Activated CD8-positive, alpha-beta T cell treated with anti-CD3 and anti-CD28 coated beads, Interleukin-2, amount 10 ng/mL, durations not matched to agents 7 days and 5 days (primary cell): ENCODE data around the gene PCIF1. TPM values are rescaled to one million over a fixed set of nuclear protein-coding genes. Genes with fewer than 3 reads are reported as not detected.

Experiments
- ATAC-seq: fragments of 150-1000 bp; cut with Tn5 transposase; one replicate; pipeline ENCODE4 v1.10.0; 2021; ENCODE audit warnings: moderate library complexity
- CTCF ChIA-PET: fragments of 350-600 bp; sonication (Branson Sonifier 250); formaldehyde crosslinking; loops from one replicate; lab custom pipeline; 2021; ENCODE audit warnings: antibody characterized with exemption; lab: Charles Lee
- POLR2A ChIA-PET: fragments of 350-600 bp; sonication (Branson Sonifier 250); formaldehyde crosslinking; loops from one replicate; lab custom pipeline; 2021; ENCODE audit warnings: antibody characterized with exemption; lab: Charles Lee
- DNase-seq: peaks from one replicate; pipeline ENCODE4 v3.0.0-alpha.2; 2020
- H3K27ac Mint-ChIP-seq: one replicate; pipeline ENCODE4 v1.8.0; 2021; ENCODE audit warnings: mild to moderate bottlenecking, mixed read lengths
- H3K27me3 Mint-ChIP-seq: one replicate; pipeline ENCODE4 v1.8.0; 2021; ENCODE audit warnings: low read depth, mixed read lengths
- H3K36me3 Mint-ChIP-seq: one replicate; pipeline ENCODE4 v1.8.0; 2021; ENCODE audit warnings: low read depth, mixed read lengths
- H3K4me1 Mint-ChIP-seq: one replicate; pipeline ENCODE4 v1.8.0; 2021; ENCODE audit warnings: low read depth, mixed read lengths
- H3K4me3 Mint-ChIP-seq: one replicate; pipeline ENCODE4 v1.8.0; 2021; ENCODE audit warnings: mild to moderate bottlenecking, mixed read lengths
- H3K9me3 Mint-ChIP-seq: one replicate; pipeline ENCODE4 v1.8.0; 2022; ENCODE audit warnings: mixed read lengths; ENCODE audit not compliant: insufficient read depth
- total RNA-seq, 2 experiments: library from RNA; stranded (reverse); gene quantifications; one replicate each; pipeline ENCODE4 v1.2.3, GENCODE V29; 2021

The PCIF1 gene
- total RNA-seq, 2 experiments from 2014 or later, result 40.3 to 41.2 TPM

- POLR2A ChIA-PET, result interaction anchor here (0.6 to 1.1 kb wide), 2 partner anchors 9 to 131 kb away, joined by 3 to 4 read pairs; no protein-coding TSS in a partner anchor
- H3K36me3 Mint-ChIP-seq, result peaks cover 56% of the 10 kb centered on the region
These were observed 9.9 kb downstream of the PCIF1 start for GRCh38 chr20:45944151-45944964.

DNA sequence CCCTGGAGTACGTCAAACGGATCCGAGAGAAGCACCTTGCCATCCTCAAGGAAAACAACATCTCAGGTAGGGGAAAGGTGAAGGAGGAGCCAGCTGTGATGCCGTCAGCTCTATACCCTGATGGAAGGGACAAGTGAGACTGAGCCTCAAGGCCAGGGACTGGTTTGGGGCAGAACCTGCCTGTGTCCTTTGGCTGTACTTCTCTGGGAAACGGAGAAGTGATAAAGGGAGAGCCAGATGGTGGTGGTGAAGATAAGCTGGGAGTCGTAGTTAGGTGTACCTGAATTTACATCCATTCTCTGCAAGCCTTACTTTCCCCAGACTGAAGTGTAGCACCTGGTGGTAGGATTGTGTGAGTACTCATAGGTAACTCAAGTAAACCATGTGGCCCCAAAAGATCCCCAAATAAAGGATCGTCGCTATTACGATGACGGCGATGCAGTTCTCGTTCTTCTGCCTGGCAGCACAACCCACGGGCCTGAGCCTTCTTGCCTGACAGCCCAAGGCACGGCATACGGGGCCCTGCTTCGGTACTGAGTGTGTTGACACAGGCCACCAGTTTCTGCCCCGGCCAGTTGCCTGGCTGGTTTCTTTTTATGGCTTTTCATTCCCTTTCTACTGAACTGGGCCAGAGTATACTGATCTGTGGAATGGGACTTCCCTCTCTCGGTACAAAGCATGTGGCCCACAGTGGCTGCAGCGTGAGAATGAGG lies 10.6 kb downstream of the PCIF1 start:
- H3K4me3 Mint-ChIP-seq, result no peak overlapping the region
- peaks cover 8% of the 10 kb centered on the region for H3K4me1 Mint-ChIP-seq
- ChIA-PET CTCF (interaction anchor here (2.2 kb wide), 1 partner anchor 25 kb away, joined by 14 read pairs; no protein-coding TSS in a partner anchor), POLR2A (interaction anchor here (0.6 to 1.1 kb wide), 2 partner anchors 10 to 131 kb away, joined by 3 to 4 read pairs; no protein-coding TSS in a partner anchor)
- DNase-seq (no peak), ATAC-seq (no peak)
- H3K27ac Mint-ChIP-seq, result no peak overlapping the region
- H3K9me3 Mint-ChIP-seq, result no peaks in the 10 kb centered on the region
- peaks cover 53% of the 10 kb centered on the region for H3K36me3 Mint-ChIP-seq
- no peaks in the 10 kb centered on the region for H3K27me3 Mint-ChIP-seq

More at GRCh38 chr20:45944151-45944964, 9.9 kb downstream of the PCIF1 start:
- Mint-ChIP-seq H3K27ac (no peak overlapping the region), H3K27me3 (no peaks in the 10 kb centered on the region), H3K9me3 (no peaks in the 10 kb centered on the region), H3K4me1 (peaks cover 8% of the 10 kb centered on the region), H3K4me3 (no peak overlapping the region)
- CTCF ChIA-PET, result interaction anchor here (1.0 to 2.2 kb wide), 3 partner anchors 19 to 145 kb away, joined by 3 to 14 read pairs (median 4); no protein-coding TSS in a partner anchor
- DNase-seq (no peak), ATAC-seq (no peak)

- H3K4me1 Mint-ChIP-seq, result peaks cover 8% of the 10 kb centered on the region
- H3K4me3 Mint-ChIP-seq, result no peak overlapping the region
- H3K36me3 Mint-ChIP-seq, result peaks cover 55% of the 10 kb centered on the region
- ATAC-seq (no peak), DNase-seq (no peak)
- ChIA-PET CTCF (interaction anchor here (0.9 to 2.2 kb wide), 3 partner anchors 16 to 25 kb away, joined by 3 to 14 read pairs (median 5); no protein-coding TSS in a partner anchor), POLR2A (interaction anchor here (0.8 kb wide), 1 partner anchor 11 kb away, joined by 3 read pairs; the partner anchor contains the start of gene PCIF1)
- no peak overlapping the region for H3K27ac Mint-ChIP-seq
- no peaks in the 10 kb centered on the region for H3K9me3 Mint-ChIP-seq
- no peaks in the 10 kb centered on the region for H3K27me3 Mint-ChIP-seq
These were observed 11.2 kb downstream of the PCIF1 start for GRCh38 chr20:45945678-45946148.

- Mint-ChIP-seq H3K4me3 (no peak overlapping the region), H3K36me3 (peaks cover 58% of the 10 kb centered on the region), H3K9me3 (no peaks in the 10 kb centered on the region), H3K4me1 (peaks cover 8% of the 10 kb centered on the region), H3K27me3 (no peaks in the 10 kb centered on the region), H3K27ac (peak overlapping the region; percentile 66)
- ATAC-seq (peak; percentile 34), DNase-seq (peak; percentile 55)
- ChIA-PET POLR2A (interaction anchor here (0.7 to 0.8 kb wide), 3 partner anchors 11 to 18 kb away, joined by 3 to 4 read pairs (median 3); partner anchors contain the start of gene PCIF1), CTCF (interaction anchor here (0.7 to 1.2 kb wide), 3 partner anchors 12 to 24 kb away, joined by 3 to 5 read pairs (median 3); partner anchors contain the start of gene PCIF1)
These were observed 11.9 kb downstream of the PCIF1 start for GRCh38 chr20:45946149-45946970.

DNA sequence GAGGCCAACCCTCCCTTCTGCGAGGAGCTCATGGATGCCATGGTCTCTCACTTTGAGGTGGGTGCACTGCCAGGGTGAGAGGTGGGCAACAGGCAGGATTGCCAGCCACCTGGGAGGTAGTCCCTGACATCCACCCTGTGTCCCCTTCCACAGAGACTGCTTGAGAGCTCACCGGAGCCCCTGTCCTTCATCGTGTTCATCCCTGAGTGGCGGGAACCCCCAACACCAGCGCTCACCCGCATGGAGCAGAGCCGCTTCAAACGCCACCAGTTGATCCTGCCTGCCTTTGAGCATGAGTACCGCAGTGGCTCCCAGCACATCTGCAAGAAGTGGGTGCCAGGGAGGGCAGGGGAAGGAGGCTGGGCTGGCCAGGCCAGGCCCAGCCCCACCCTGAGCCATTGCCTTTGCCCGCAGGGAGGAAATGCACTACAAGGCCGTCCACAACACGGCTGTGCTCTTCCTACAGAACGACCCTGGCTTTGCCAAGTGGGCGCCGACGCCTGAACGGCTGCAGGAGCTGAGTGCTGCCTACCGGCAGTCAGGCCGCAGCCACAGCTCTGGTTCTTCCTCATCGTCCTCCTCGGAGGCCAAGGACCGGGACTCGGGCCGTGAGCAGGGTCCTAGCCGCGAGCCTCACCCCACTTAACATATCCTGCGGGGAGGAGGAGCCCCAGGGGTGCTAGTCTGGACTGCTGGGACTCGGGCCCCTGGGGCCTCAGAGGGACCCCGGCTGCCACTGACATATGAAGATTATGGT lies 12.8 kb downstream of the PCIF1 start:
- no peak for ATAC-seq
- peaks cover 8% of the 10 kb centered on the region for H3K4me1 Mint-ChIP-seq
- ChIA-PET CTCF (interaction anchor here (1.2 kb wide), 1 partner anchor 23 kb away, joined by 5 read pairs; no protein-coding TSS in a partner anchor), POLR2A (interaction anchor here (0.7 to 3.7 kb wide), 4 partner anchors 10 to 17 kb away, joined by 3 to 18 read pairs (median 4); no protein-coding TSS in a partner anchor)
- DNase-seq, result no peak
- peaks cover 68% of the 10 kb centered on the region for H3K36me3 Mint-ChIP-seq
- H3K9me3 Mint-ChIP-seq, result no peaks in the 10 kb centered on the region
- no peaks in the 10 kb centered on the region for H3K27me3 Mint-ChIP-seq
- H3K27ac Mint-ChIP-seq, result no peak overlapping the region
- H3K4me3 Mint-ChIP-seq, result no peak overlapping the region

DNA sequence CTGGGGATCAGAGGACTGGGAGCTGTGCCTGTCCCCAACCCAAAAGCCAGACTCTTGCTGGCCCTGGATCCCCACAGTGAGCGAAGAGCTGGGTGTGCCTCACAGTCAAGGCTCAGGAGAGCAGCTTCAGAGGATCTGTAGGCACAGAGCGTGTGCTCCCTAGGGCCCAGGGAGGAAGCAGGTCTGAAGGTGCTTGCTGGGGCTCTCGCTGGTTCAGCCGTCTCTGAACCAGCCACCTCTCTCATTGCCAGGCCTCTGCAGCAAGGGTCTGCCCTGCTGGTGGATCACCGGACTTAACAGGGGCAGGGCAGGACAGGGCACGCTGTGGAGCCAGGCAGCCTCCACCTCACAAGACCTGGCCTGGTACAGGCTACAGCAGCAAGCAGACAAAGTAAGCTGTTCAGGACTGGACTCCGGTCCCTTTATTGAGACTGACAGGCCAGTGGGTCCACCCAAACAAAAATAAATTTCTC lies 13.8 kb downstream of the PCIF1 start:
- Mint-ChIP-seq H3K4me1 (peaks cover 8% of the 10 kb centered on the region), H3K36me3 (peaks cover 61% of the 10 kb centered on the region), H3K9me3 (no peaks in the 10 kb centered on the region), H3K4me3 (no peak overlapping the region), H3K27me3 (no peaks in the 10 kb centered on the region), H3K27ac (no peak overlapping the region)
- DNase-seq (no peak), ATAC-seq (no peak)
- ChIA-PET POLR2A (interaction anchor here (0.7 to 3.7 kb wide), 7 partner anchors 9 to 135 kb away, joined by 3 to 18 read pairs (median 4); partner anchors contain the start of gene PCIF1), CTCF (interaction anchor here (2.2 kb wide), 1 partner anchor 22 kb away, joined by 11 read pairs; no protein-coding TSS in a partner anchor)

GRCh38 chr20:45948742-45949541 lies 14.5 kb downstream of the PCIF1 start:
- H3K27me3 Mint-ChIP-seq, result no peaks in the 10 kb centered on the region
- no peak overlapping the region for H3K4me3 Mint-ChIP-seq
- ATAC-seq (no peak), DNase-seq (no peak)
- no peaks in the 10 kb centered on the region for H3K9me3 Mint-ChIP-seq
- H3K4me1 Mint-ChIP-seq, result peaks cover 8% of the 10 kb centered on the region
- H3K27ac Mint-ChIP-seq, result peak overlapping the region; percentile 37
- ChIA-PET CTCF (interaction anchor here (2.2 kb wide), 1 partner anchor 22 kb away, joined by 11 read pairs; no protein-coding TSS in a partner anchor), POLR2A (interaction anchor here (0.7 to 3.7 kb wide), 9 partner anchors 9 to 136 kb away, joined by 3 to 18 read pairs (median 4); partner anchors contain the start of genes PCIF1 and ZNF335)
- H3K36me3 Mint-ChIP-seq, result peaks cover 60% of the 10 kb centered on the region

- CTCF ChIA-PET, result interaction anchor here (2.2 to 2.6 kb wide), 2 partner anchors 21 to 151 kb away, joined by 7 to 11 read pairs; no protein-coding TSS in a partner anchor
- H3K27me3 Mint-ChIP-seq, result no peaks in the 10 kb centered on the region
- H3K9me3 Mint-ChIP-seq, result no peaks in the 10 kb centered on the region
- no peak overlapping the region for H3K4me3 Mint-ChIP-seq
- no peak for DNase-seq
- H3K4me1 Mint-ChIP-seq, result peaks cover 8% of the 10 kb centered on the region
- no peak overlapping the region for H3K27ac Mint-ChIP-seq
- POLR2A ChIA-PET, result interaction anchor here (1.0 to 3.7 kb wide), 8 partner anchors 10 to 137 kb away, joined by 3 to 18 read pairs (median 4); partner anchors contain the start of genes PCIF1 and ZNF335
- peaks cover 52% of the 10 kb centered on the region for H3K36me3 Mint-ChIP-seq
- ATAC-seq, result no peak
These were observed 15.3 kb downstream of the PCIF1 start for GRCh38 chr20:45949542-45950329.

- Mint-ChIP-seq H3K4me1 (peaks cover 8% of the 10 kb centered on the region), H3K9me3 (no peaks in the 10 kb centered on the region), H3K27me3 (no peaks in the 10 kb centered on the region), H3K27ac (no peak overlapping the region), H3K36me3 (peaks cover 47% of the 10 kb centered on the region), H3K4me3 (no peak overlapping the region)
- ChIA-PET POLR2A (interaction anchor here (1.6 to 3.7 kb wide), 3 partner anchors 13 to 21 kb away, joined by 5 to 18 read pairs (median 14); partner anchors contain the start of genes PCIF1 and ZNF335), CTCF (interaction anchor here (2.2 to 2.6 kb wide), 2 partner anchors 20 to 151 kb away, joined by 7 to 11 read pairs; no protein-coding TSS in a partner anchor)
- no peak for ATAC-seq
- no peak for DNase-seq
These were observed 15.8 kb downstream of the PCIF1 start for GRCh38 chr20:45950330-45950646.
